GF-D8 (cell line): ENCODE measurements around the gene NR1H4.
"Not testable (repeated sequence)": the region's sequence is repeated elsewhere in the genome, so short reads cannot be mapped to it uniquely, and the experiment has no call there.

Source experiments
- DNase-seq: peaks from one replicate; lab custom pipeline; 2025; lab: John Stamatoyannopoulos, UW

NR1H4 gene

GRCh38 chr12:100572184-100572583, 98.5 kb downstream of the NR1H4 start:
- DNase-seq, result no peak

- DNase-seq, result peak; percentile 57
These were observed 99.9 kb downstream of the NR1H4 start, which contains the start of gene GAS2L3 for GRCh38 chr12:100573292-100574186. GAS2L3 (plus strand) TSS chr12:100573684; CDS start chr12:100594905, 21,221 bp downstream.

GRCh38 chr12:100574187-100575074, 100.8 kb downstream of the NR1H4 start:
- DNase-seq, result no peak

GRCh38 chr12:100576331-100577036, 102.8 kb downstream of the NR1H4 start:
- DNase-seq, result peak; percentile 51

GRCh38 chr12:100578923-100579322, 105.3 kb downstream of the NR1H4 start:
- DNase-seq, result no peak

- DNase-seq, result no peak
These were observed 106.2 kb downstream of the NR1H4 start for GRCh38 chr12:100579844-100580243.

- DNase-seq, result no peak
These were observed 110.6 kb downstream of the NR1H4 start for GRCh38 chr12:100584256-100584655.

- no peak for DNase-seq
These were observed 118.3 kb downstream of the NR1H4 start for GRCh38 chr12:100591979-100592378.

GRCh38 chr12:100593490-100593889, 119.8 kb downstream of the NR1H4 start:
- no peak for DNase-seq

- no peak for DNase-seq
These were observed 128.0 kb downstream of the NR1H4 start for GRCh38 chr12:100601626-100602025.

- DNase-seq, result not testable (repeated sequence)
These were observed 129.3 kb downstream of the NR1H4 start for GRCh38 chr12:100602997-100603396.

- peak; percentile 18 for DNase-seq
These were observed 135.1 kb downstream of the NR1H4 start for GRCh38 chr12:100608776-100609175.

GRCh38 chr12:100610666-100611430, 137.2 kb downstream of the NR1H4 start:
- no peak for DNase-seq

- no peak for DNase-seq
These were observed 138.9 kb downstream of the NR1H4 start for GRCh38 chr12:100612606-100613005.
